ENCODE data around the gene MVB12B.

Gene MVB12B

GRCh38 chr9:126453156-126453963 is 126.7 kb downstream of the MVB12B start:
- no peak for DNase-seq (ENCODE audit: low read depth)

GRCh38 chr9:126454215-126454614 is 127.6 kb downstream of the MVB12B start:
- DNase-seq (ENCODE audit: low read depth), result no peak

GRCh38 chr9:126454795-126455194 is 128.2 kb downstream of the MVB12B start:
- no peak for DNase-seq (ENCODE audit: low read depth)

DNA sequence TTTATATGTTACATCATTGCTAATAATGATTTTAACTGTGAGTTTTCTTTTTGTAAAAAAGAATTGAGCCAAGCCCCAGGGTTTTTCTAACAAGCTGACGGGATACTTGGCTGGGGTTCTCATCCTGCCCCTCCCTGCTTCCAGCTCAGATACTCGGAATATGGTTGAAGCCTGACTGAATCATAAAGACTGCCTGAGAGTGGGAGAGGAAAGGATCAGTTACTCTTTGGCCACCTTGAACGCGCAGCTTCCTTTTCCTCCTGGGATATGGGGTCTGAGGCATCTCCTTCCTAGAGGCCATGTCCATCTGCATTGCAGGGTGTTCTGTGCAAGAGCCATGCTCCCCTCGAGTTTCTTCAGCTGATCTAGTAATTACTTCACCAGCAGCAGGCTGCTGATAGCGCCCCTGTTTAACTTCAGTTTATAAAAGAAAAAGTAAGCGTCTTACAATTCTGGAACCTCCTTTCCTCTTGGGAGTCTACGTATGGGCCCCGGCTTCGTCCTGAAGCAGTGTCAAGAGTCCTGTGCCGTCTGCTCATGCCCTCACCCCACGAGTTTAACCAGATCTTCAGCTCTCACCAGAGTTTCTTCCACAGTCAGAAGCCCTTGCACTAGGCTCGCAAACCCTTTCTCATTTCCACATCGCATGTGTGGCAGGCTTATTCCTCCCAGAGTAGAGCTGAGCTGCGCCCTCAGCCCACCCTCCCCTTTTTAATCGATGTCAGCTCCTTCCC is 130.0 kb downstream of the MVB12B start:
- no peak for DNase-seq (ENCODE audit: low read depth)

DNA sequence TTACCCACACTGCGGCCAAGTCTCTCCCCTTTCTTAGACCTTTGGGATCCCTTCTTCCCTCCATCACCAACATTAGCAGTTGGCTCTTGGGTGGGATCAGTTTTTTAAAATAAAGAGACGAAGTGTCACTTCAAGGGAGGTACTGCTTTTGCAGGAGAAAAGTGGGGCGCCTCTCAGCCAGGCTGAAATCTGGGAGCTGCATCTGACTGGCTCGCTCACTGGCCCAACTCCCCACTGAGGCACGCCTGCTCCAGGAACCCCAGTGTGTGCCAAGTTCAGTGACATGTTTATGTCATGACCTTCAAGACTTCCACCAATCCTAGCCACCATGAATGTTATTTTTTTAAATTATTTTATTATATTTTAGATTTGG is 130.5 kb downstream of the MVB12B start:
- DNase-seq (ENCODE audit: low read depth), result no peak

- no peak for DNase-seq (ENCODE audit: low read depth)
Measured at GRCh38 chr9:126457890-126458289, 131.3 kb downstream of the MVB12B start.

DNA sequence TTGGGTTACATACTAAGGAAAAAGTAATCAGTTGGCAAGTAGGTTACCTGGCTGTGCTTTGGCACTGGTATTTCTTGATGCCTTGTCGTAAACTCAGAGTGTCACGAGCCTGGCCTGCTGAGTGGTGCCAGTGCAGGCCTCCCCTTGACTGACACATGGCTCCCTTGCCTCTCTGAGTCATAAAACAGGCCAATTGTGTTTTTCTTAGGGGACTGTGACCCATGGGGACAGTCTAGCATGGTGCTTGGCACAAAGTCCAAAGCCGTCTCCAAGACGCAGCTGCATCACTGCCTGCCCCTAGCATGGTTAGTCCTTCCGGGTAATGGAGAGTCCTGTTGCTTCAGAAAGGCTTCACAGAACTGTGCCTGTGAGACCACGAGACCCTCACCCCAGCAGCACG is 132.5 kb downstream of the MVB12B start:
- DNase-seq (ENCODE audit: low read depth), result no peak

GRCh38 chr9:126459546-126459945 is 132.9 kb downstream of the MVB12B start:
- no peak for DNase-seq (ENCODE audit: low read depth)

GRCh38 chr9:126459965-126460843 is 133.6 kb downstream of the MVB12B start:
- DNase-seq (ENCODE audit: low read depth), result no peak

- no peak for DNase-seq (ENCODE audit: low read depth)
Measured at GRCh38 chr9:126461029-126461428, 134.4 kb downstream of the MVB12B start.

GRCh38 chr9:126461608-126462007 is 135.0 kb downstream of the MVB12B start:
- DNase-seq (ENCODE audit: low read depth), result no peak

DNA sequence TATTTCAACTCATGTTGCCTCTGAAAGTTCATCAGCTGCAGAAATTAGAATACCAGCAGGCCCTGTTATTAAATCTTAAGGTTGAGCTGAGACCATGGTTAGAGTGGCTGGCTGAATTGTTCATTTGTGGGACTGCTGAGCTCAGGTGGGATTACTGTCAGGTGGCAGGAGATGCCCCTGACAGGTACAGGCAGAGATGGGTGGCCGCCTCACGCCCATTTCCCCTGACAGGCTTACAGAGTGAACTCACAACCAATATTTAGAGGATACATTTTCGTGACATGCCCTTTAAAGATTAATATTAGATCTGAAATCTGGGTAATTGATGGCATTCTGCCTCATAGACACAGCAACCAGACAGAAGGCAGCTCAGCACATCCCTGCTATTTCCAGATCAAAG is 136.0 kb downstream of the MVB12B start:
- no peak for DNase-seq (ENCODE audit: low read depth)

- DNase-seq (ENCODE audit: low read depth), result no peak
Measured at GRCh38 chr9:126463426-126463825, 136.8 kb downstream of the MVB12B start.

- no peak for DNase-seq (ENCODE audit: low read depth)
Measured at GRCh38 chr9:126464694-126465441, 138.2 kb downstream of the MVB12B start.

DNA sequence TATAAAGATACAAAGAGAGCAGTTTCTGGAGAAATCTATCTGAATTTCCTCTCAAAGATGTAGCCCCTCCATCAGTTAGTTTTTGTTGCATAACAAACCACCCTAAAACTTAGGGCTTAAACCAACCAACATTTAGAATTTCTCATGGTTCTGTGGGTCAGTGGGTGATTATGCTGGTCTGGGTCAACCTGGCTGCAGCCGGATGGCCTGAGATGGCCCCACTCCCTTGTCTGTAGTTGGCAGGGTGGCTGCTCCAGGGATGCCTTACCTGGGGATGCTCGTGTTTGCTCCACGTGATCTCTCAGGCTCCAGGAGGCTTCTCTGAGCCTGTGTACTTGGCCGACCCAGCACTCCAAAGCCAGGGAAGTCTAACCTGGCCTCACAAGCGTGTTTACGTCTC is 139.3 kb downstream of the MVB12B start:
- no peak for DNase-seq (ENCODE audit: low read depth)

DNA sequence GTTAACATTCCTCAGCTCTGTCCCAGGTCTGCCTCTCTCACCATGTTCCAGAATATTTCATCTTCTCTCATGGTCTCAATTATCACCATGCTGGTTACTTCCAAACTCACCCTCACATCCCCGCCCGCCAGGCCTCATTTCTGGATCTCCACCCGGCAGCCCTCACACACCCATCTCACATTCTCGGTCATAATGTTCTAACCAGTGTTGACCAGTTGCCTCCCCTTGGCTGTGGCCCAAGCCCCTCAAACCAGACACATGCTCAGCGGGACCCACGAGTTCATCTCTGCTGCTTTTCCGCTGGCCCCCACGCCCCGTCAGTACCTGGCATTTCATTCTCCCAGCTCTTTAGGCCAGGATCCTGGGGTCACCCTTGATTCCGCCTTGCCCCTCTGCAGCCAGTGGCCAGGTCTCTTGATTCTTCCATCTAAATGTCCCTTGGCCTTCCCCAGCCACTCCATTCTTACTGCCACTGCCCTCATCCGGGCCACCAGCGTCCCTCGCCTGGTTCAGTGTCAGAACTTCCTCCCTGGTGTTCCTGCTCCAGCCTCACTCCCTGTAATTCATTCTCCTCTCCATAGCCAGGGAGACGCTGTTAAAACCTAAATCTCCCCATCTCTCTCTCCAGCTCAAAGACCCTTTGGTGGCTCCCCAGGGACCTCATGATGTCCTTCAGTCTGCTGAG is 141.7 kb downstream of the MVB12B start:
- DNase-seq (ENCODE audit: low read depth), result no peak

DNA sequence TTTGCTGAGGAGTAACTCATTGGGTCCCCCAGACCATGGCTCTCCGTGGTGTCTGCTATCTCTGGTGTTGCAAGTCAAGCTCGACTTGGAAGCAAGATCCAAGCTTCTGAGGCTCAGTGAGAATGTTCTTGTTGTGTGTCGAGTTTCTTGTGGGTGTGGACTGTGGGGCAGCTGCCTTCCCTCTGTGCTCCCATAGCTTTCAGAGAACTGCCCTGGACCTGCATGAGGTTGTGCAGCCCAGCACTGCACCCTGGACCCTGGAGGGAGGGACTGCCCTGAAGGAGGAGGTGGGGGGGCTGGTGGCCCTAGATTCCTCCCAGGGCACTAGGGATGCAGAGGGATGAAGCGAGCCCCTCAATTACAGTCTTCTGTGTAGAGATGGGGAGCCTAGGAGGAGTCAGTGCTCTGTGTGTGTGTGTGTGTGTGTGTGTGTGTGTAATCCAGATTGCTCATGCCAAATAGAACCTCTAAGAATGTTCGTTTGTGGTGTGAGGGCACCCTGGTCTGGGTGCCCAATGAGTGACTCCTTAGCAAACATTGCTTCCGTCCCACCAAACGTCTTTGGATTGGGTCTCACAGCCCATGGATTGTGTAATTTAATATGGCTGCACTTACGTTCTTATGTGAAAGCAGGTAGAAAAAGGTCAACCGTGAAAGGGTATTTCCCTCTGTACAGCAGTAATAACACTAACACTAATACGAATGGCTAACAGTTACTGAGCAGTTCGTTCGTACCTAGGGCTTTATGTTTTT is 143.8 kb downstream of the MVB12B start:
- peak; percentile 40 for DNase-seq (ENCODE audit: low read depth)

DNA sequence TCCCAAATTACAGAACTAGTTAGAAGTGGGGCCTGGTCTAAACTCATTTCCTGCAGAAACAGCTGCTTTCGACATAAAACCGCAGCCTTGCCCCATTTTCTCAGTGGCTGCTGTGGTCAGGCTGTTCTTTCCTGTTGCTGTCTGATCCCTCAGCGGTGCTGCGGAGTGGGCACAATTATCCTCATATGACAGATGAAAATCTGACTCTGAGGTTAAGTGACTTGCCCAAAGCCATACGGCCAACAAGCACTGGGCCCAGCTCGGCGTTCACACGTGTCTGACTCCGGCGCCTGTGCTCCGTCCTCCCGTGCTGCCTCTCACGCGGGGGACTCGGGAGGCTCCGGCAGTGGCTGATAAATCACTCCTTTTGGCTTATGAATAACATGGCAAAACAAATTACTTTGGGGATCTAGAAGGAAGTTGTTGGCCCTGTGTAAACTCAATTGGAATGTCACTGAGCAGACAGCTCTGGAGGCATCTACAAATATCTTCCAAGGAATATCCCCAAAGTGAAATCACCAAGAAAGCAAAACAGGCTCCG is 144.5 kb downstream of the MVB12B start:
- peak; percentile 89 for DNase-seq (ENCODE audit: low read depth)

DNA sequence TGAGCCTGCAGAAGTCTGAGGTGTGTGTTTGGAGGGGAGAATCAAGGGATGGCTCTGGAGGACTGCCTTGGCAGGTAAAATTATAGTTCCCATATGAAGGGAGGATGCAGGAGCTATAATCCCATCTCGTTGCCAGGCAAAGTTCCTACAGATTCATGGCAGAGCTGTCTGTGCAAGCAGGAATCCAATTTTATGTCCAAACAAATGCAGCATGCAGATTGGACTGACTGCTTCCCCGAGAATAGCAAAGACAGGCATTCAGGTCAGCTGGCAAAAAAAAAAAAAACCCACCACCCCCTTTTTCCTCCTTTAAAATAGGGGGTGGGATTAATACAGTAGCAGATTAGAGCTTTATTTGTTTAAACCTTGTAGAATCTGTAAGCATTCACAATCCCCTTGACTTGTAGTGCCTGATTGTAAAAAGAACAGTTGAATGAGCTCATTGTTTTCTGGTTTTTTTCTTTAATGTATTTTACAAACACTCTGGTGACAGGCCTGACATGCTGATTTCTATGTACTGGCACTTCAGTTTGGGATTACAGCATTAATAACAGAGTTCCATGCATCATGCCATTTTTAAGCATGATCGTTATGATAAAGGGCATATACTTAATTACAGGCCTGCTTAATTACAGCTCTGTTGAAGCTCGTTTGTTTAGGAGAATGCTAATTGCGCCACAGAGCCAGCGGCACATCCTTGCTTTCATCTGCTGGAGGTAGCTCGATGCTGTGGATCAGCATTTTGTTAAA is 145.7 kb downstream of the MVB12B start:
- DNase-seq (ENCODE audit: low read depth), result no peak

DNA sequence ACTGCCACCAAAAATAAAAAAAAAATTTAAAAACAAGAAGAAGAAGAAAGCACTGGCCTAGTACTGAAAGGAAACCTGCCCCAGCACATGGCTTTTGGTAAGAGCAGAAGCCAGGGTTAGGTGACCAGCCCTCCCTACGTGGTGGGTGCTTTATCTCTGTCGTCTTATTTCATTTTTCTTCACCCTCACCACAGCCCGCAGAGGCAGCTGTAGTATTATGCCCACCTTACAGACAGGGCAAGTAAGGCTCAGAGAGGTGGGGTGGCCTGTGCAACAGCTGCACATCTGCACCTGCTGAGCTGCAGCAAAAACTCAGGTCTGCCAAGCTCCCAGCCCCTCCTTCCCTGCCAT is 146.3 kb downstream of the MVB12B start:
- no peak for DNase-seq (ENCODE audit: low read depth)

Data from amniotic epithelial cell (primary cell).